Right ventricle myocardium inferior (tissue), 1 donor: ENCODE data around the gene WIPI1. TPM values are rescaled to one million over a fixed set of nuclear protein-coding genes. Genes with fewer than 3 reads are reported as not detected.
A peak's percentile ranks its signal among the peaks of the same experiment; 100 is the strongest.
"Not testable (repeated sequence)": the region's sequence is repeated elsewhere in the genome, so short reads cannot be mapped to it uniquely, and the experiment has no call there.

Source experiments
- ATAC-seq: fragments of 200-7000 bp; cut with Tn5 transposase; one replicate; pipeline ENCODE4 v1.9.1; 2020; ENCODE audit warnings: mild to moderate bottlenecking, moderate library complexity
- DNase-seq: peaks from one replicate; pipeline ENCODE4 v3.0.0; 2021; ENCODE audit errors: missing footprints
- intact Hi-C: fragments of 100-400 bp; cut with DNase I; formaldehyde crosslinking; loops from one replicate; pipeline ENCODE4 v1.11.0; 2022
- total RNA-seq: library from RNA; stranded (reverse); fragmentation: NEBNext Ultra II Directional; extraction: Animal tissue kit (Norgen Biotek cat#: 25700); gene quantifications from one replicate; pipeline ENCODE4 v1.2.1, GENCODE V29; 2021
- donor health status: DM: no; HTN: yes; CAD: no; lungs with severe emphysema.

WIPI1 gene
- total RNA-seq, 1 donor from 2014 or later = 62.8 TPM

DNA sequence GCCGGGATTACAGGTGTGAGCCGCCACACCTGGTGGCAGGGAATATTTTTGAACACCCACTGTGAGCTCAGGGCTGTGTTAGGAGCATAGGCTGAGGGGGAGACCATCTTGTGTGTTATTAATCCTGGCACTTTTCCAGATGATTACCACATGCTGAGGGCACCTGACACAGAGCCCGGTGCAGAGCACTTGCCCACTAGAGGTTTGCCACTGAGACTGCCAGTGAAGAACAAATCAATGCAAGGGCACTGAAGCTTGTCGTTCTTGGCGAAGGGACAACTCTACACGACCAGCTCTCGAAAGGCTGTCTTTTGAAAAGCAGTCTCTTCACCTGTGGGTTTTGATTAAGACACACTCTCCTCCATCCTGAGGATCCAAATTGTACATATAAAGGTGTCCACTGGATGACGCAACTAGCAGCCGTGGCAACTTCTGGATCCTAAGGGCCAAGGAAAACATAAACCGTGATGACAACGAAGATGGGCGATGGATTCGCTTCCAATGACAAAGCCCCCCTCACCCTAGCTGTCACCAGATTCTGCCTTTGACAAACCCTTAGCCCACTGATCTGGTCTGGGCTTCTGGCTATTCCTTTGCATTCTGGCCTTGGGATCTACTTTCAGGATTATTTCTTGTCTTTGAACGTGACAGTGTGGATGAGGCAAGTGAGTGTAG is 28.7 kb downstream of the WIPI1 start:
- no peak for DNase-seq
- no peak for ATAC-seq
- intact Hi-C loops = no loop called here

DNA sequence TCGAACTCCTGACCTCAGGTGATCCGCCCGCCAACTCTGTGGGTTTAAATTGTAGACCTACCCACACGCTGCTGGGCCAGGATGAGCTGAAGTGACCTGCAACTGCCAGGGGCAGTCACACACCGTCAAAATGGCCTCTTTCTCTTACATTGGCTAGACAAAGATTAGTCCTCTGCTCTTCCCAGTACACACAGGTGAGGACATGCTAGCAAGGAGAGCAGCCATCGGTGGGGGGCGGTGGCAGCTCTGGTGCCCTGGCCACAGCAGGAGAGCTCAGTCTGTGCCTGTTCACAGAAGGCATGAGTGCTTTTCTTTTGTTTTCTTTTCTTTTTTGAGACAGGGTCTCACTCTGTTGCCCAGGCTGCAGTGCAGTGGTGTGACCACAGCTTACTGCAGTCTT is 29.7 kb downstream of the WIPI1 start:
- intact Hi-C loops = no loop called here
- DNase-seq (no peak), ATAC-seq (no peak)

DNA sequence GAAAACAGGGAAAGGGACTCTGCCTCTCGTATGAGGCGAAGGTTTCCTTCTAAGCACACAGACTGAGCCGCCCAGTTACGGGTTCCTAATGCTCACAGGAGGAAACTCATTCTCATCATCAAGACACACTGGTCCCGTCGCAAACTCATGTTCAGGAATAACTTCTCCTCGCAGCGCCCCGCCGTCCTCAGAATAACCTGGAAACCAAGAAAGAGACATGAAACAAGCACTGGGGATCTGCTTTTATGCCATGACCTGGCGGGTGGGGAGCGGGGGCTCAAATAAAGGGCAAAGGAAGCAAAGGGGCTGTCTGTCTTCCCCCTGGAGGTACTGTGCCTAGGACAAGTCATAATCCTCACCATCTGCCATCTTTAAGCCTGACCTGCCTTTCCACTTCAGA is 31.3 kb downstream of the WIPI1 start:
- no peak for DNase-seq
- ATAC-seq = no peak
- intact Hi-C loops = no loop called here

DNA sequence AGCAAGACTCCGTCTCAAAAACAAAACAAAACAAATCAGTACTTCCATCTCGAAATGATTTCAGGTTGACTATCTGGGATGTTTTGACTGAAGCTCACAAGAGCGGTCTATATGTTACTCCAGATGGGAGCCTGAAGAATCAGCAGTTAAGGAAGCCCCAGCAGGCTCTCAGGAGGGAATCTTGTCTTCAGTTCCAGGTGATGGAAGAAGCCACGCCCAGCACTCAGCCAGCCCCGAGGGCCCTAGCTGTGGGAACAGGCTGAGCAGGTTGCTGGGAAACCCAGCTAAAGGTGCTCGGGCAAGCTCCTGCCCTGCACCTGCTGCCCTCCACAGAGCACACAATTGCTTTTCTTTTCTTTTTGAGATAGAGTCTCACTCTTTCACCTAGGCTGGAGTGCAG is 32.4 kb downstream of the WIPI1 start:
- intact Hi-C loops = loop anchor here (5.0 kb wide), 1 partner anchor 32 kb away; the partner anchor contains the start of gene WIPI1
- no peak for DNase-seq
- ATAC-seq = no peak

DNA sequence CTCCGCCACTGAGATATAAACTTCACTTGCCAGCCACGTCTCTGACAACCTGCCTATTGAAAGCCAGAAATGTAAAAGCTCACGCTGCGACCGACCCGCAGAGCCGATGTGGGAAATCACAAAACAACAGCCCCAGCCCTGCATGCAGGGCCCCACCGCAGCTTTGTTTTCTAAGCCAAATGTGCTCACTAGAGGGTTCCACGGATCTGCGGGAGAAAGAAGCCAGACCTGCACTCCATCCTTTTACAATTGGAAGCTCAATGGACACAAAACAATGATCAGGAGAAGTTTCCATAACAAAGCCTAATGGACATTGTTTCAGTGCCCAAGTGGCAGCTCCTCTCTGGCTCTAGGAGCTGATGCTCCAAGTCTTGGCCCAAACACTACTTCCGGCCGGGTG is 33.1 kb downstream of the WIPI1 start:
- intact Hi-C loops = loop anchor here (5.0 kb wide), 1 partner anchor 33 kb away; the partner anchor contains the start of gene WIPI1

DNA sequence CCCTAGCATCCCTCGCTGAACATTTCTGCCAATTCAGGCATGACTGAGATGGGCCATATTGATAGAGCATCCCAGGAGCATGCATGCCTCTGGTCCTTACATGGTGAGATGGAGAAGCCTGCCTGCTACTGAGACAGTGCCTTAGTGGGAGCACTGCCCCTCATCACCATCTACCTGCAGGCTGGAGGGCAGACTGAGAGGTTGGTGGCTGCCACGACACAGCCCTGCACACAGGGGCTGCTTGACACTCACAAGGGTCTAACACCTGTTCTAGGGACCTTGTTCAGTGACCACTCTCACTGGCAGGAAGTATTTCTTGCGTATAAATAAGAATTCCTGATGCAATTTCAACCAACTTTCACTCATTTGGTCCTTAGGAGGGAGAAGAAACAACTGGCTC is 34.0 kb downstream of the WIPI1 start:
- no peak for DNase-seq
- intact Hi-C loops = loop anchor here (5.0 kb wide), 1 partner anchor 34 kb away; the partner anchor contains the start of gene WIPI1
- ATAC-seq = no peak

More for the DNA sequence above, 33.1 kb downstream of the WIPI1 start:
- ATAC-seq = no peak
- DNase-seq = no peak

DNA sequence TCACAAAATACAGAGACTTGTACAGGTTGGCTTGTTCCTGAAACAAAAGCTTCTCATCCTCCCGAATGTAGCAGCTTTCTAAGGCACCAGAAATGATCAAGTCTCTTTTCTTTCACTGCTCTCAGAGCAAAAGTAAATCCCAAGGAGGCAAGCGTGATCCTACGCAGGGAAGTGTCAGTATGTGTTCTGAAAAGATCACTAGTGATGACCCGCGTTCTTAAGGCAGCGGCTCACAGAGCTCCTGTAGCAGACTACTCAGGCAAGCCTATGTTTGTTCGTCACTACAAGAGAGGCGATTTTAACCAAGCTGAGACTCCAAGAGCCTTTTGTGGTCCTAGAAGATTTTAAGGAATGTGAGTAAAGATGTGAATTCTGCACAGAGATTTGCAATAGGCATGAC is 34.5 kb downstream of the WIPI1 start:
- intact Hi-C loops = loop anchor here (5.0 kb wide), 1 partner anchor 34 kb away; the partner anchor contains the start of gene WIPI1
- ATAC-seq = no peak
- no peak for DNase-seq

DNA sequence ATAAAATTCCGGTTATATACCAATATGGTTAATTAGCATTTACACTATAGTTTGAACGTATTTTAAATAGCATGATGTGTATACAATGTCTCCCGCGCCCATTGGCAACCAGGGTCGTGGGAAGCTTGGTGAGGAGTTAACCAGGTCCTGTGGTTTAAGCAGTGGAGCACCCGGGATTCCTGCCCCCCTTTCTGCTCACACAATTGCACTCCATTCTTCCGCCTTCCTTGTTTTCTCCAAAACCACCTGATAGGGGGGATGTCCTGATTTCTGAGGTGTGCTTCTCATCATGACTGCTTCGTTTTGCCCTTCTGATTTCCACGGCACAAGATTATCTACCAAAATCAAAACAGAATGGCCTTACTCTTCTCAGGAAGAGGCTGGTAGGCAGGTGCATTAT is 35.8 kb downstream of the WIPI1 start:
- intact Hi-C loops = loop anchor here (5.0 kb wide), 1 partner anchor 36 kb away; the partner anchor contains the start of gene WIPI1
- ATAC-seq = no peak
- no peak for DNase-seq

DNA sequence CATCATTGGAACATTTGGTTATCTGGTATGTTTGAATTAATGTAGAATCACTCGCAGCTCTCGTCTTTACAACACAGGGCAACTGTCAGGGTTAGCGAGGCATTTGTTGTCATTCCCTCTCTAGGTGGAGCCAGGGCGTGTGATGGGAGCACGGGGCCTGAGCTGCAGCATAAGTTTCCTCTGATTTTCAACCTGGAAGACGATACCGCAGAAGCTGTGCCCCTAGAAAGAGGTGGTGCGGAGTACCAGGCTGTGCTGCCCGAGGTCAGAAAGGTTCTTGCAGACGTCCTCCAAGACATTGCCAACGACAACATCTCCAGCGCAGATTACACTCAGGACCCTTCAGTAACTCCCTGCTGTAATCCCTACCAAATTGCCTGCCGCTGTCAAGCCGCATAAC is 37.2 kb downstream of the WIPI1 start:
- intact Hi-C loops = loop anchor here (5.0 kb wide), 1 partner anchor 37 kb away; the partner anchor contains the start of gene WIPI1
- no peak for DNase-seq
- ATAC-seq = no peak

DNA sequence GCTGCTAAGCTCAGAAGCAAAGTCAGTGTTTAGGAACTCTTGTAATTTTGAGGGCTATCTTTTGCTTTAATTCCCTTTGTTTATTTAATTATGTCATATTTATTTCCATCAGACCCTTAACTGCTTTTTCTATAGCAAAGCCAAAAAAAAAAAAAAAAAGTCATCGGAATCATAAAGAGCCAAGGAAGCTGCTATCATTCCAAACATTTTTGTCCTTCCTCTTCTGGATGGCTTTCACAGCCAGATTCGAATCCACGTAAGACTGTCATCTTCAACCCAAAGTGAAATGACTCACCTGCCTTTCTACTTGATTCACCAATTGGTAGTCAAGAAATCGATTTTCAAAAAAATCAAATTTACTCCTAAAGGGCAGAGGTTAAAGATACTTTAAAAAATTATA is 38.4 kb downstream of the WIPI1 start:
- ATAC-seq = no peak

DNA sequence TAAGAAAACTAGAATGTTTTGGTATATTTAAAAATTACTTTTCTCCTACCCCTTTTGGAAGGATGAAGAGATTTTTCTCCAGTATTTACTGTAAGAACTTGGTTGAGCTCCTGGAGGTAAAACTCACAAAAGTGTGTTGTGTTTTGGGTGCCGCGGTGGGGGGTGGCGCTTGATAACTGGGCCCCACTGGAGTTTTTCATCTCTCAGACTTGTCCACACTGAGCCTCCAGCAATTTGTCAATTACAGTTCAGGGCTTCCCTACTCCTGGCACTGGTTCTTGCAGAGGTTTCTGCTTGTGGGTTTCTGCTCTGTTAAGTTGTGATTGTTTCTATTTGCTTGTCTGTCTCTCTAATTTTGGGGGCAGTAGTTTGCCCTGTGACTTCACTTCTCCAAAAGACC is 40.0 kb downstream of the WIPI1 start:
- ATAC-seq (no peak), DNase-seq (no peak)
- intact Hi-C loops = no loop called here

More for the DNA sequence above, 38.4 kb downstream of the WIPI1 start:
- no peak for DNase-seq
- intact Hi-C loops = no loop called here

DNA sequence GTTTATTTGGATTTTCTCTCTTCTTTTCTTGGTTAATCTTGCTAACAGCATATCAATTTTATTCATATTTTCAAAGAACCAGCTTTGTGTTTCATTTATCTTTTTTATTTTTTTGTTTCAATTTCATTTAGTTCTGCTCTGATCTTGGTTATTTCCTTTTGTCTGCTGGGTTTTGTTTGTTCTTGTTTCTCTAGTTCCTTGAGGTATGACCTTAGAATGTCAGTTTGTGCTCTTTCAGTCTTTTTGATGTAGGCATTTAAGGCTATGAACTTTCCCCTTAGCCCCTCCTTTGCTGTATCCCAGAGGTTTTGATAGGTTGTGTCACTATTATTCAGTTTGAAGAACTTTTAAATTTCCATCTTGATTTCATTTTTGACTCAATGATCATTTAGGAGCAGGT is 42.4 kb downstream of the WIPI1 start:
- intact Hi-C loops, DNase-seq, ATAC-seq: not testable (repeated sequence)

DNA sequence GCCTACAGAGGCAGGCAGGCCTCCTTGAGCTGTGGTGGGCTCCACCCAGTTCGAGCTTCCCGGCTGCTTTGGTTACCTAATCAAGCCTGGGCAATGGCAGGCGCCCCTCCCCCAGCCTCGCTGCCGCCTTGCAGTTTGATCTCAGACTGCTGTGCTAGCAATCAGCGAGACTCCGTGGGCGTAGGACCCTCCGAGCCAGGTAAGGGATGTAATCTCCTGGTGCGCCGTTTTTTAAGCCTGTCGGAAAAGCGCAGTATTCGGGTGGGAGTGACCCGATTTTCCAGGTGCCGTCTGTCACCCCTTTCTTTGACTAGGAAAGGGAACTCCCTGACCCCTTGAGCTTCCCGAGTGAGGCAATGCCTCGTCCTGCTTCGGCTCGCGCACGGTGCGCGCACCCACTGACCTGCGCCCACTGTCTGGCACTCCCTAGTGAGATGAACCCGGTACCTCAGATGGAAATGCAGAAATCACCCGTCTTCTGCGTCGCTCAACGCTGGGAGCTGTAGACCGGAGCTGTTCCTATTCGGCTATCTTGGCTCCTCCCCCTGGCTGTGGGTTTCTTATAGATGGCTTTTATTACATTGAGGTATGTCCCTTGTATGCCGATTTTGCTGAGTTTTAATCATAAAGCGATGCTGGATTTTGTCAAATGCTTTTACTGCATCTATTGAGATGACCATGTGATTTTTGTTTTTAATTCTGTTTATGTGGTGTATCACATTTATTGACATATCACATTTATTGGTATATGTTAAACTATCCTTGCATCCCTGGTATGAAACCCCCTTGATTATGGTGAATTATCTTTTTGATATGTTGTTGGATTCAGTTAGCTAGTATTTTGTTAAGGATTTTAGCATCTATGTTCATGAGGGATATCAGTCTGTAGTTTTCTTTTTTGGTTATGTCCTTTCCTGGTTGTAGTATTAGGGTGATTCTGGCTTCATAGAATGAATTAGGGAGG is 43.4 kb downstream of the WIPI1 start:
- DNase-seq = peak; percentile 79
- ATAC-seq, intact Hi-C loops: not testable (repeated sequence)

DNA sequence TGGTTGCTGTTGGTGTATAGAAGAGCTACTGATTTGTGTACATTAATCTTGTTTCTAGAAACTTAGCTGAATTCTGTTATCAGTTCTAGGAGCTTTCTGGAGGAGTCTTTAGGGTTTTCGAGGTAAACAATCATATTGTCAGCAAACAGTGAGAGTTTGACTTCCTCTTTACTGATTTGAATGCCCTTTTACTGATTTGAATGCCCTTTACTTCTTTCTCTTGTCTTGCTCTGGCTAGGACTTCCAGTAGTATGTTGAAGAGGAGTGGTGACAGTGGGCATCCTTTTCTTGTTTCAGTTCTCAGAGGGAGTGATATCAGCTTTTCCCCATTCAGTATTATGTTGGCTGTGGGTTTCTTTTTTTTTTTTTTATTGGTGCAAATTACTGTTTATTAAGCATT is 49.6 kb downstream of the WIPI1 start:
- DNase-seq, intact Hi-C loops, ATAC-seq: not testable (repeated sequence)

DNA sequence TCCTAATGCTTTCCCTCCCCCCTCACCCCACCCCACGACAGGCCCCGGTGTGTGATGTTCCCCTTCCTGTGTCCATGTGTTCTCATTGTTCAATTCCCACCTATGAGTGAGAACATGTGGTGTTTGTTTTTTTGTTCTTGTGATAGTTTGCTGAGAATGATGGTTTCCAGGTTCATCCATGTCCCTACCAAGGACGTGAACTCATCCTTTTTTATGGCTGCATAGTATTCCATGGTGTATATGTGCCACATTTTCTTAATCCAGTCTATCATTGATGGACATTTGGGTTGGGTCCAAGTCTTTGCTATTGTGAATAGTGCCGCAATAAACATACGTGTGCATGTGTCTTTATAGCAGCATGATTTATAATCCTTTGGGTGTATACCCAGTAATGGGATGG is 53.5 kb downstream of the WIPI1 start:
- ATAC-seq, DNase-seq: not testable (repeated sequence)
- intact Hi-C loops = loop anchor here (5.0 kb wide), 1 partner anchor 48 kb away; no protein-coding TSS in a partner anchor

DNA sequence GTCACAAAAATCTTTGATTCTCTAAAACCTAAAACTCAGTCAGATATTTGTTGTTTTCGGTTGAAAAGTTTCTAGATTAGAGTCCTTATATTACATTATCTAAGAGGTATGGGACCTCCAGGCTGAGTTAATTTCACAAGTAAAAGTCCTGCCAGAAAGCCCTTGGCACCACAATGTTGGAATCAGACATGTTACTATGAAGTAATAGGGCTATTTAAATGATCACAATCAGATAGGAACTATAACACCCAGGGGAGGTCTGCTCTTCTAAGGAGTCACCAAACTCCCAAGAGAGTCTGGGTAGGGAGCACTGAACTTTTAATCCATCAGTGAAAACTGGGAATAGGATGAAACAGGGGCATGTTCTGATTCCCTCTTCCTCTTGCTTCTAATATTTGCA is 54.2 kb downstream of the WIPI1 start:
- intact Hi-C loops = loop anchor here (5.0 kb wide), 1 partner anchor 49 kb away; no protein-coding TSS in a partner anchor

DNA sequence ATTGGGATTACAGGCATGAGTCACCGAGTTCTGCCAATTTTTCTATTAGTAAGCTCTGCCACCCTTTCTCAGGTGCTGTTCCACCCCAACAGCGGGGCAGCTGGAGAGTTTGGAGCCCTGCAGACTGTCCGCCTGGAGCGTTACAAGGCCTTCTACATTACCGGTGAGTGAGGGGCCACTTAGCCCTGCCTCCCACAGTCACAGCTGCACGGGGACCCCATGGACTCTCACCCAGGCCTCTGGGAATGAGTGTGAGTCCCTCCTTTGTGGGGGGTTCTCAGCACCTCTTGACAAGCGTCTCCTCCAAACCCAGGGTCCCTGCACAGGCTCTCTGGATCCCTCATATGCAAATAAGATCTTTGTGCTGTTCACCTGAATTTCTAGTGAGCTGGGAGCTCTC is 56.0 kb downstream of the WIPI1 start:
- intact Hi-C loops = loop anchor here (5.0 kb wide), 1 partner anchor 51 kb away; no protein-coding TSS in a partner anchor
- DNase-seq (no peak), ATAC-seq (no peak)

More for the DNA sequence above, 54.2 kb downstream of the WIPI1 start:
- DNase-seq (no peak), ATAC-seq (no peak)

DNA sequence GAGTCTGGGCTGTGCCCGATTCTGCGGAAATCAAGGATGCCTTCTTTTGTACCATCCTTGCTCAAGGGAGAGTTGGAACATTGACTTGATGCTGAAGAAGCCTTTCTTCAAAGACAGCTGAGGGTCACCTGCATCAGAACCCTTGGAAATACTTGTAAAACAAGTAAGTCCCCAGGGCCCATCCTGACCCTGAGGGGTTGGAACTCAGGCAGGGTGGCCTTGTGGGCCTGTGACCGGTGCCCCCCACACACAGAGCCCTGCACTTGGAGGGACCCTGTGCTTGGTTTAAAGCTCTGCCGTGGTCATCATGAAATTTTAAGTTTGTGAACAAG is 56.9 kb downstream of the WIPI1 start:
- intact Hi-C loops = loop anchor here (5.0 kb wide), 1 partner anchor 52 kb away; no protein-coding TSS in a partner anchor
- DNase-seq (no peak), ATAC-seq (no peak)
